ENCODE data around the gene HINT3. TPM values are rescaled to one million over a fixed set of nuclear protein-coding genes. Genes with fewer than 3 reads are reported as not detected.
"Not testable (repeated sequence)": the region's sequence is repeated elsewhere in the genome, so short reads cannot be mapped to it uniquely, and the experiment has no call there.

Gene HINT3
- total RNA-seq, 1 experiment from 2014 or later, result 15.1 TPM

DNA sequence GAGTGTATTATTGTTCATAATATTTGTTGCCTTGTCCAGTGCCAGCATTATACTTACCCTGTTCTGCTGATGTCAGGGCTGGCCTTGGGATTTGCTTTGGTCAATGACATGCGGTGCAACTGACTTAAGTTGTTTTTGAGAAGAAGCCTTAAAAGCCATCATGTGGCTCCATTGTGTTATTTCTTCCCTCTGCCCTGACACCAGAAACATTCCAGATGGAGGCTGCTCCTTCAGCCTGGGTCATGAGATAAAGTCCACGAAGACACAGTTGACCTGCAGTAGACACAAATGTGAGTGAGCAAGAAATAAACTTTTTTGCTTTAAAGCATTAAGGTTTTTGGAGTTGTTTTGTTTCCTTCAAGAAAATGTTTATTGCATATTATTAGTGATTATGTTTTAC lies 7.5 kb upstream of the HINT3 start:
- CTCF ChIA-PET, result no interaction called here
- peak overlapping the region; percentile 45 for H3K27ac Mint-ChIP-seq (ENCODE audit: unreplicated experiment)
- no peak overlapping the region for H3K4me3 Mint-ChIP-seq (ENCODE audit: low read depth, unreplicated experiment)
- no peaks in the 10 kb centered on the region for H3K27me3 Mint-ChIP-seq (ENCODE audit: unreplicated experiment)
- H3K36me3 Mint-ChIP-seq (ENCODE audit: insufficient read depth, unreplicated experiment), result peaks cover 9% of the 10 kb centered on the region
- peaks cover 6% of the 10 kb centered on the region for H3K9me3 Mint-ChIP-seq (ENCODE audit: low read depth, unreplicated experiment)
- no TSS peak for BruUV-seq (replicated peaks)
- H3K4me1 Mint-ChIP-seq (ENCODE audit: low read depth, unreplicated experiment), result peaks cover 54% of the 10 kb centered on the region
- intact Hi-C loops (cut with micrococcal nuclease; ENCODE audit: unreplicated experiment), result loop anchor here (5.0 kb wide), 1 partner anchor 82 kb away; no protein-coding TSS in a partner anchor
- TF ChIP-seq, protein P1, sequence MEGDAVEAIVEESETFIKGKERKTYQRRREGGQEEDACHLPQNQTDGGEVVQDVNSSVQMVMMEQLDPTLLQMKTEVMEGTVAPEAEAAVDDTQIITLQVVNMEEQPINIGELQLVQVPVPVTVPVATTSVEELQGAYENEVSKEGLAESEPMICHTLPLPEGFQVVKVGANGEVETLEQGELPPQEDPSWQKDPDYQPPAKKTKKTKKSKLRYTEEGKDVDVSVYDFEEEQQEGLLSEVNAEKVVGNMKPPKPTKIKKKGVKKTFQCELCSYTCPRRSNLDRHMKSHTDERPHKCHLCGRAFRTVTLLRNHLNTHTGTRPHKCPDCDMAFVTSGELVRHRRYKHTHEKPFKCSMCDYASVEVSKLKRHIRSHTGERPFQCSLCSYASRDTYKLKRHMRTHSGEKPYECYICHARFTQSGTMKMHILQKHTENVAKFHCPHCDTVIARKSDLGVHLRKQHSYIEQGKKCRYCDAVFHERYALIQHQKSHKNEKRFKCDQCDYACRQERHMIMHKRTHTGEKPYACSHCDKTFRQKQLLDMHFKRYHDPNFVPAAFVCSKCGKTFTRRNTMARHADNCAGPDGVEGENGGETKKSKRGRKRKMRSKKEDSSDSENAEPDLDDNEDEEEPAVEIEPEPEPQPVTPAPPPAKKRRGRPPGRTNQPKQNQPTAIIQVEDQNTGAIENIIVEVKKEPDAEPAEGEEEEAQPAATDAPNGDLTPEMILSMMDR (IDR thresholded peaks at IDR 0.05; ENCODE audit: unreplicated experiment), result no peak
- DNase-seq, result no peak

DNA sequence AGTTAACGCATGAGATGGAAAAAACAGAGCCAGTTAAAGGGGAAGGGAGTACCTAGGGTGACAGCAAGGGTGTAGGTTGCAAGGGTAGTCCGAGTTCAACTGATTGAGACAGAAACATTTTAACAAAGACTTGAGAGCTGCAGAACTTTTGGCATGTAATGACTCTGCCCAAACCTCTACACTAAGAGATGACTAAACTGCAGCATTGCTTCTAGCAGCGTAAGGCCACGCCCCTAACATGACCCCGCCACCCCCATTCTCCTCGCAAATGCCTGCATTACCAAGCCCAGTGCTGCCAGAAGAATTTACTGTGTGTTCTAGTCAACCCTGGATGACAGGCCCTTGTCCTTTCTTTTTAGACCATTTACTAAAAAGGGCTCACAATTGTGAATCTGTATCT lies 6.3 kb upstream of the HINT3 start:
- TF ChIP-seq, protein P1 (IDR thresholded peaks at IDR 0.05; ENCODE audit: unreplicated experiment), result no peak
- BruUV-seq (replicated peaks), result no TSS peak

DNA sequence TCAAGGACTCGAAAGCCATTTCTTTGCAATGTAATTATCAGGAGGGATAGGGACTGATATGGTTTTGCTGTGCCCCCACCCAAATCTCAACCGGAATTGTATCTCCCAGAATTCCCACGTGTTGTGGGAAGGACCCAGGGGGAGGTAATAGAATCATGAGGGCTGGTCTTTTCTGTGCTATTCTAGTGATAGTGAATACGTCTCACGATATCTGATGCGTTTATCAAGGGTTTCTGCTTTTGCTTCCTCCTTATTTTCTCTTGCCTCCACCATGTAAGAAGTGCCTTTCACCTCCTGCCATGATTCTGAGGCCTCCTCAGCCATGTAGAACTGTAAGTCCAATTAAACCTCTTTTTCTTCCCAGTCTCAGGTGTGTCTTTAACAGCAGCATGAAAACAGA lies 5.9 kb upstream of the HINT3 start:
- H3K27me3 Mint-ChIP-seq (ENCODE audit: unreplicated experiment); DNase-seq; H3K4me3 Mint-ChIP-seq (ENCODE audit: low read depth, unreplicated experiment); CTCF ChIA-PET; H3K9me3 Mint-ChIP-seq (ENCODE audit: low read depth, unreplicated experiment); BruUV-seq (replicated peaks); H3K36me3 Mint-ChIP-seq (ENCODE audit: insufficient read depth, unreplicated experiment); intact Hi-C loops (cut with micrococcal nuclease; ENCODE audit: unreplicated experiment): not testable (repeated sequence)
- H3K27ac Mint-ChIP-seq (ENCODE audit: unreplicated experiment), result peak overlapping the region; percentile 48
- H3K4me1 Mint-ChIP-seq (ENCODE audit: low read depth, unreplicated experiment), result peaks cover 59% of the 10 kb centered on the region

More for the DNA sequence above, 6.3 kb upstream of the HINT3 start:
- H3K9me3 Mint-ChIP-seq (ENCODE audit: low read depth, unreplicated experiment), result peaks cover 6% of the 10 kb centered on the region
- CTCF ChIA-PET, result no interaction called here
- intact Hi-C loops (cut with micrococcal nuclease; ENCODE audit: unreplicated experiment), result no loop called here
- DNase-seq, result peak; percentile 30
- no peak overlapping the region for H3K27ac Mint-ChIP-seq (ENCODE audit: unreplicated experiment)
- no peak overlapping the region for H3K4me3 Mint-ChIP-seq (ENCODE audit: low read depth, unreplicated experiment)
- no peaks in the 10 kb centered on the region for H3K27me3 Mint-ChIP-seq (ENCODE audit: unreplicated experiment)
- peaks cover 9% of the 10 kb centered on the region for H3K36me3 Mint-ChIP-seq (ENCODE audit: insufficient read depth, unreplicated experiment)
- peaks cover 60% of the 10 kb centered on the region for H3K4me1 Mint-ChIP-seq (ENCODE audit: low read depth, unreplicated experiment)

DNA sequence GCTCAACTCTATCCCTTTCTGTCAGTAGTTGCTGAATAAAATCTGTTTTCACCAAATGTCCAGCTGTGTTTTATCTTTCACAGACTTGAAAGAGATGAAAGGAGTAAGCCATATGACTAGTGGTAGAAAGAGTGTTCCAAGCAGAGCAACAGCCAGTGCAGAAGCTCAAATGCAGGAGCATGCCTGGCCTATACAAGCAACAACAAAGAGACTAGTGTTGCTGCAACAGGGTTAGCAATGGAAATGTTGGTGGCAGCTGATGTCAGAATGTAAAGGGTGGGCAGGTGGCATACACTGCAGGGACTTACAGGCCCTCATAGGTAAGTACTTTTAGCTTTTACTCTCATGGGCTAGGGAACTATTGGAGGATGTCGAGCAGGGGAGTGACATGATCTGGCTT lies 5.2 kb upstream of the HINT3 start:
- peaks cover 53% of the 10 kb centered on the region for H3K4me1 Mint-ChIP-seq (ENCODE audit: low read depth, unreplicated experiment)
- CTCF ChIA-PET, result interaction anchor here (0.5 to 1.6 kb wide), 2 partner anchors 66 to 170 kb away, joined by 5 to 6 read pairs; no protein-coding TSS in a partner anchor
- no peaks in the 10 kb centered on the region for H3K27me3 Mint-ChIP-seq (ENCODE audit: unreplicated experiment)
- intact Hi-C loops (cut with micrococcal nuclease; ENCODE audit: unreplicated experiment), result no loop called here
- no peak overlapping the region for H3K4me3 Mint-ChIP-seq (ENCODE audit: low read depth, unreplicated experiment)
- H3K27ac Mint-ChIP-seq (ENCODE audit: unreplicated experiment), result peak overlapping the region; percentile 48
- peaks cover 6% of the 10 kb centered on the region for H3K9me3 Mint-ChIP-seq (ENCODE audit: low read depth, unreplicated experiment)
- TF ChIP-seq, protein P1 (IDR thresholded peaks at IDR 0.05; ENCODE audit: unreplicated experiment), result no peak
- DNase-seq, result no peak
- H3K36me3 Mint-ChIP-seq (ENCODE audit: insufficient read depth, unreplicated experiment), result peaks cover 2% of the 10 kb centered on the region
- no TSS peak for BruUV-seq (replicated peaks)

DNA sequence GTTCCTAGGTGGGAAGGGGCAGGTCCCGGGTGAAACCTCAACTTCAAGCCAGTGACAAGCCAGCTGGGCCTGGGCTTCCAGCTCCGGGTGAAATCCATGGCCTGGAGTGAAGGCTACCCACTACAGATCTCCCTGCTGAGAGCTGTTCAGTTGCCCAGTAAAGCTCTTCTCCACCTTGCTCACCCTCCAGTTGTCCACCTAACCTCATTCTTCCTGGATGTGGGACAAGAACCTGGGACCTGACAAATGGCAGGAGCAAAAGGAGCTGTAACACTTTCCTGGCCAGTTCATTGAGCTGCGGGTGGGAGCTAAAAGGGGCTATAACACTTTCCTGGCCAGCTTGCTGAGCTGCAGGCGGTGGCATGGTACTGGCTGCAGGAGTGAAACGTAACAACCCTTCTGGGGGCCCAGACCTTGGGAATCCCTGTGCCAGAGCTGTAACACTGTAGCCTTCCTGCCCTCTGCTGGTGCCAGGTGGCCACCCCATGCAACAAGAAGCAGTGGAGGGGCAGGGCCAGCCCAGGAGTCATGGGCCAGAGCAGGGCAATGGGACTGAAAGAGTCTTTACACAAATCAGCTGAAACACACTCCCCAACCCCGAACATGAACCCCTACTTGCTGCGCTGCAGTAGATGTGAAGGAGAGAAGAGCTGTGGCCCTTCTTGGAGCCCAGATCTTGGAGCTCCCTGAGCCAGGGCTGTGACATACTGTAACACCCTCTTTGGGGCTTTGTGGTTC lies 3.6 kb upstream of the HINT3 start:
- Mint-ChIP-seq H3K36me3 (ENCODE audit: insufficient read depth, unreplicated experiment) (peaks cover 7% of the 10 kb centered on the region), H3K4me3 (ENCODE audit: low read depth, unreplicated experiment) (no peak overlapping the region), H3K4me1 (ENCODE audit: low read depth, unreplicated experiment) (peaks cover 45% of the 10 kb centered on the region), H3K9me3 (ENCODE audit: low read depth, unreplicated experiment) (peaks cover 6% of the 10 kb centered on the region), H3K27me3 (ENCODE audit: unreplicated experiment) (no peaks in the 10 kb centered on the region), H3K27ac (ENCODE audit: unreplicated experiment) (no peak overlapping the region)
- no TSS peak for BruUV-seq (replicated peaks)
- DNase-seq, result peak; percentile 31
- intact Hi-C loops (cut with micrococcal nuclease; ENCODE audit: unreplicated experiment), result no loop called here
- CTCF ChIA-PET, result interaction anchor here (0.7 to 1.8 kb wide), 6 partner anchors 10 to 172 kb away, joined by 3 to 6 read pairs (median 4); partner anchors contain the start of gene NCOA7
- TF ChIP-seq, protein P1 (IDR thresholded peaks at IDR 0.05; ENCODE audit: unreplicated experiment), result no peak
